ENCODE measurements around the gene DGKE.

DNA sequence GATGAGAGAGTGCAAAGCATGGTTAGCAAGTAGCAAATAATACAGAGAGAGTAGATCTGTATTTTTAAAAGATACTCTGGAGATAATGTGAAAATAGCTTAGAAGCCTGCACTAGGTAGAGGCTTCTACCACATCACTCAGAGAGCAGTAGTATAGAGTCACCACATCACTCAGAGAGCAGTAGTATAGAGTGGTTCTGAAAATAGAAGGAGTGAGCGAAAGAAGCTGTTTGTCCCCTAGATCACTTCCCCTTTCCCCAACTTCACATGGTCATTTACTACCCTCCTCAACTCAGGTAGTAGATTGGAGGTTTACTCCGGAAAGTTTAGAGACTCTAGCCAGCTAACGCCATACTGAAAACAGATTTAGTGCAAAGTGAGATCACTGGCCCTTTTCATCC is 17.1 kb downstream of the DGKE start:
- TF ChIP-seq, protein P1, sequence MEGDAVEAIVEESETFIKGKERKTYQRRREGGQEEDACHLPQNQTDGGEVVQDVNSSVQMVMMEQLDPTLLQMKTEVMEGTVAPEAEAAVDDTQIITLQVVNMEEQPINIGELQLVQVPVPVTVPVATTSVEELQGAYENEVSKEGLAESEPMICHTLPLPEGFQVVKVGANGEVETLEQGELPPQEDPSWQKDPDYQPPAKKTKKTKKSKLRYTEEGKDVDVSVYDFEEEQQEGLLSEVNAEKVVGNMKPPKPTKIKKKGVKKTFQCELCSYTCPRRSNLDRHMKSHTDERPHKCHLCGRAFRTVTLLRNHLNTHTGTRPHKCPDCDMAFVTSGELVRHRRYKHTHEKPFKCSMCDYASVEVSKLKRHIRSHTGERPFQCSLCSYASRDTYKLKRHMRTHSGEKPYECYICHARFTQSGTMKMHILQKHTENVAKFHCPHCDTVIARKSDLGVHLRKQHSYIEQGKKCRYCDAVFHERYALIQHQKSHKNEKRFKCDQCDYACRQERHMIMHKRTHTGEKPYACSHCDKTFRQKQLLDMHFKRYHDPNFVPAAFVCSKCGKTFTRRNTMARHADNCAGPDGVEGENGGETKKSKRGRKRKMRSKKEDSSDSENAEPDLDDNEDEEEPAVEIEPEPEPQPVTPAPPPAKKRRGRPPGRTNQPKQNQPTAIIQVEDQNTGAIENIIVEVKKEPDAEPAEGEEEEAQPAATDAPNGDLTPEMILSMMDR (IDR thresholded peaks at IDR 0.05), result no peak
- TF ChIP-seq EP300 (IDR thresholded peaks at IDR 0.05), result no peak
- TF ChIP-seq POLR2A (IDR thresholded peaks at IDR 0.05; ENCODE audit: low read depth), result no peak
